Measurements from ENCODE around the gene VCX2.

DNA sequence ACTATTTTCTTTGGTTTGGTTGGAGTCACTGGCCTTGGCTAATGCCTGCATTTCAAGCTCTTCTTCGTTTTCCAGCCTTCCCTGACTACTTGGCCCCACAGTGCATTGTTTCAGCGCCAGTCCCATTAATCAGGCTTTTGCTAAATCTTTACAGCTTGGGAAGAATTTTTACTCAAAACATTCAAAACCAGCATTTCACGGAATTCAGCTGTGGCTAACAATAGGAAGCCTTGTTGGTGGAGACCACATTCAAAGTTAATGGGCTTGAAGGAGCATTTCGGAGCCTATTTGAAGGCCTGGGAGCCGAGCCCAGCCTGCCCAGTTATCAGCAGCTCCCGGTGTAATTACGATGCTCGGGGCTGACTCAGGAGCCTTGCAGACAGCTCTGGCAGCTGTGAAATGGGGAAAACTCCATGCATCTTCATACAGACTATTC is 30.8 kb upstream of the VCX2 start:
- TF ChIP-seq, protein P1, sequence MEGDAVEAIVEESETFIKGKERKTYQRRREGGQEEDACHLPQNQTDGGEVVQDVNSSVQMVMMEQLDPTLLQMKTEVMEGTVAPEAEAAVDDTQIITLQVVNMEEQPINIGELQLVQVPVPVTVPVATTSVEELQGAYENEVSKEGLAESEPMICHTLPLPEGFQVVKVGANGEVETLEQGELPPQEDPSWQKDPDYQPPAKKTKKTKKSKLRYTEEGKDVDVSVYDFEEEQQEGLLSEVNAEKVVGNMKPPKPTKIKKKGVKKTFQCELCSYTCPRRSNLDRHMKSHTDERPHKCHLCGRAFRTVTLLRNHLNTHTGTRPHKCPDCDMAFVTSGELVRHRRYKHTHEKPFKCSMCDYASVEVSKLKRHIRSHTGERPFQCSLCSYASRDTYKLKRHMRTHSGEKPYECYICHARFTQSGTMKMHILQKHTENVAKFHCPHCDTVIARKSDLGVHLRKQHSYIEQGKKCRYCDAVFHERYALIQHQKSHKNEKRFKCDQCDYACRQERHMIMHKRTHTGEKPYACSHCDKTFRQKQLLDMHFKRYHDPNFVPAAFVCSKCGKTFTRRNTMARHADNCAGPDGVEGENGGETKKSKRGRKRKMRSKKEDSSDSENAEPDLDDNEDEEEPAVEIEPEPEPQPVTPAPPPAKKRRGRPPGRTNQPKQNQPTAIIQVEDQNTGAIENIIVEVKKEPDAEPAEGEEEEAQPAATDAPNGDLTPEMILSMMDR (IDR thresholded peaks at IDR 0.05; ENCODE audit: borderline replicate concordance, extremely low read depth, low read length, poor library complexity, severe bottlenecking): no peak
- TF ChIP-seq EZH2 (IDR thresholded peaks at IDR 0.05; ENCODE audit: borderline replicate concordance, low read depth, low read length, severe bottlenecking): no peak

All from DND-41 (cell line).